PC-3 (cell line): ENCODE results near the gene EMILIN1. TPM values are rescaled to one million over a fixed set of nuclear protein-coding genes. Genes with fewer than 3 reads are reported as not detected.

Source experiments
- ATAC-seq: fragments of 200-7000 bp; cut with Tn5 transposase; 2 replicates; pipeline ENCODE4 v1.9.1; 2020; ENCODE audit warnings: mild to moderate bottlenecking, moderate library complexity
- BruUV-seq: library from RNA; stranded (reverse); fragments of 400-500 nt; replicated peaks from 2 replicates; lab custom pipeline; 2021; lab: Mats Ljungman, UMichigan
- CTCF ChIA-PET: fragments of 300-600 bp; sonication (Branson Sonifier 250); formaldehyde crosslinking; loops from one replicate; lab custom pipeline; 2022; ENCODE audit warnings: antibody characterized with exemption; lab: Charles Lee
- POLR2A ChIA-PET: fragments of 300-600 bp; sonication (Branson Sonifier 250); formaldehyde crosslinking; loops from one replicate; lab custom pipeline; 2022; ENCODE audit warnings: antibody characterized with exemption; ENCODE audit not compliant: unreplicated experiment; lab: Charles Lee
- DNase-seq: peaks from one replicate; pipeline ENCODE4 v3.0.0-alpha.2; 2015
- H2AFZ ChIP-seq: fragments of 300-600 bp; sonication (generic); 2 replicates; pipeline ENCODE4 v1.6.0; 2016; ENCODE audit warnings: antibody characterized with exemption, low read length
- H3F3A ChIP-seq: fragments of 300-600 bp; sonication (generic); one replicate; pipeline ENCODE4 v1.6.0; 2017; ENCODE audit warnings: antibody characterized with exemption, low read length, control low read depth, mild to moderate bottlenecking; ENCODE audit not compliant: unreplicated experiment
- H3K27ac ChIP-seq: fragments of 300-600 bp; sonication (generic); 2 replicates; pipeline ENCODE4 v1.5.1; 2016; ENCODE audit warnings: mild to moderate bottlenecking, low read length
- H3K27me3 ChIP-seq: fragments of 300-600 bp; sonication (generic); 2 replicates; pipeline ENCODE4 v1.6.1; 2016; ENCODE audit warnings: low read length, mixed read lengths
- H3K36me3 ChIP-seq: fragments of 300-600 bp; sonication (generic); 2 replicates; pipeline ENCODE4 v1.6.1; 2016; ENCODE audit warnings: low read depth, mixed run types, low read length, mixed read lengths
- H3K4me1 ChIP-seq: fragments of 300-600 bp; sonication (generic); 2 replicates; pipeline ENCODE4 v1.5.1; 2016; ENCODE audit warnings: low read length; ENCODE audit not compliant: insufficient read depth
- H3K4me2 ChIP-seq: fragments of 300-600 bp; sonication (generic); 2 replicates; pipeline ENCODE4 v1.6.0; 2016; ENCODE audit warnings: low read length
- H3K4me3 ChIP-seq: fragments of 300-600 bp; sonication (generic); 2 replicates; pipeline ENCODE4 v1.5.1; 2016; ENCODE audit warnings: mild to moderate bottlenecking, low read length, mixed read lengths
- H3K79me2 ChIP-seq: fragments of 300-600 bp; sonication (generic); 2 replicates; pipeline ENCODE4 v1.6.1; 2017; ENCODE audit warnings: low read length, mixed read lengths
- H3K9ac ChIP-seq: fragments of 300-600 bp; sonication (generic); 2 replicates; pipeline ENCODE4 v1.6.0; 2016; ENCODE audit warnings: mild to moderate bottlenecking, low read length
- H3K9me2 ChIP-seq: fragments of 300-600 bp; sonication (generic); replicated peaks from 2 replicates; pipeline ENCODE4 v1.6.1; 2016; ENCODE audit warnings: mixed run types, low read length, mixed read lengths
- H3K9me3 ChIP-seq: fragments of 300-600 bp; sonication (generic); 2 replicates; pipeline ENCODE4 v1.6.1; 2016; ENCODE audit warnings: low read length, mixed read lengths
- H4K20me1 ChIP-seq: fragments of 300-600 bp; sonication (generic); 2 replicates; pipeline ENCODE4 v1.6.1; 2016; ENCODE audit warnings: low read length, mixed read lengths
- CTCF ChIP-seq: fragments of 300-600 bp; sonication (generic); conservative IDR thresholded peaks from 2 replicates; pipeline ENCODE4 v1.5.1; 2017; ENCODE audit warnings: antibody characterized with exemption, low read depth, mild to moderate bottlenecking, low read length
- EZH2 ChIP-seq: fragments of 300-600 bp; sonication (generic); IDR thresholded peaks from one replicate; pipeline ENCODE4 v1.6.1; 2017; ENCODE audit warnings: antibody characterized with exemption, mild to moderate bottlenecking, low read length; ENCODE audit not compliant: unreplicated experiment
- EZH2phosphoT487 ChIP-seq: fragments of 300-600 bp; sonication (generic); IDR thresholded peaks from 2 replicates; pipeline ENCODE4 v1.6.1; 2018; ENCODE audit warnings: mild to moderate bottlenecking, antibody characterized with exemption, low read length, borderline replicate concordance
- intact Hi-C: fragments of 100-400 bp; cut with micrococcal nuclease; formaldehyde crosslinking; loops from 2 replicates; pipeline ENCODE4 v1.9.0; 2023
- total RNA-seq: library from RNA; depleted of rRNA; stranded (reverse); fragments of >200 nt; gene quantifications from 2 replicates; pipeline ENCODE4 v1.2.3, GENCODE V29; 2014

EMILIN1 gene
- total RNA-seq, 1 experiment from 2014 or later, result 0.69 TPM

GRCh38 chr2:27084297-27085061, 6.1 kb downstream of the EMILIN1 start:
- intact Hi-C loops, result loop anchor here (1.0 kb wide), 1 partner anchor 123 kb away; no protein-coding TSS in a partner anchor
- H4K20me1 ChIP-seq, result no peaks in the 10 kb centered on the region
- no peaks in the 10 kb centered on the region for H3K36me3 ChIP-seq
- no peak overlapping the region for H3K4me2 ChIP-seq
- no peak for TF ChIP-seq EZH2
- TF ChIP-seq CTCF, result no peak
- TF ChIP-seq EZH2phosphoT487, result no peak
- H3K27ac ChIP-seq, result no peak overlapping the region
- H3K9me3 ChIP-seq, result no peaks in the 10 kb centered on the region
- H3K4me1 ChIP-seq, result peaks cover 19% of the 10 kb centered on the region; the same call in 1 of the 2 replicates
- no peaks in the 10 kb centered on the region for H3K9me2 ChIP-seq
- no peak overlapping the region for H2AFZ ChIP-seq
- BruUV-seq, result no TSS peak
- POLR2A ChIA-PET, result interaction anchor here (0.5 kb wide), 1 partner anchor 294 kb away, joined by 3 read pairs; no protein-coding TSS in a partner anchor
- H3K9ac ChIP-seq, result no peak overlapping the region
- CTCF ChIA-PET, result no interaction called here
- no peaks in the 10 kb centered on the region for H3F3A ChIP-seq
- DNase-seq, result no peak
- H3K4me3 ChIP-seq, result no peak overlapping the region
- H3K79me2 ChIP-seq, result no peaks in the 10 kb centered on the region
- H3K27me3 ChIP-seq, result no peaks in the 10 kb centered on the region
- ATAC-seq, result no peak

DNA sequence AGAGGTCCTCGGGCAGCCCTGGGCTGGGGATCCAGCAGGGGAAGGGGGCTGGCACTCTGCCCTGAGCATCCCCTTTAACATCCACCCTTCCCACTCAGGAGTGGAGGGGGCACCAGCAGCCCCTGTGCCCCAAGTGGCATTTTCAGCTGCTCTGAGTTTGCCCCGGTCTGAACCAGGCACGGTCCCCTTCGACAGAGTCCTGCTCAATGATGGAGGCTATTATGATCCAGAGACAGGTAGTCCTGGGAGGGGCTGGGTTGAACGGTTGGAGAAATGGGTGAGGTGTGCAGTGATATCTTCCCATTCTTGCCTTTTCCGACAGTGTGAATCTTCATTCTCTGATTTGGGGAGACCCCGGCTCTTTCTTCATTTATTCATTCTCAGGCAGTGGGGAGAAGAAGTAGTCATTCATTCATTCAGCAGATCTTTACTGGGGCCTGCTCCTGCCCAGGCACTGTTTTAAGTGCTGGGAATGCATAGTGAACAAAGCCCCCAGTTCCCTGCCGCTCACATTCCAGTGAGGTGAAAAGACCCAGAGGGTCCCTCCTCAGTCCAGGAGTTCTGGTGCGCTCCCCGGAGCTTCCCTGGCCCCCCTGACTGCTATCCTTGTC, 6.8 kb downstream of the EMILIN1 start:
- Histone ChIP-seq H3K27ac (no peak overlapping the region), H3K9me2 (no peaks in the 10 kb centered on the region), H3F3A (no peaks in the 10 kb centered on the region), H3K9ac (peak overlapping the region; percentile 80; the same call in 1 of the 2 replicates), H2AFZ (peak overlapping the region; percentile 97), H4K20me1 (no peaks in the 10 kb centered on the region), H3K4me3 (peak overlapping the region; percentile 86), H3K4me2 (peak overlapping the region; percentile 98), H3K27me3 (no peaks in the 10 kb centered on the region), H3K36me3 (no peaks in the 10 kb centered on the region), H3K9me3 (no peaks in the 10 kb centered on the region), H3K79me2 (no peaks in the 10 kb centered on the region), H3K4me1 (peaks cover 19% of the 10 kb centered on the region; the same call in 1 of the 2 replicates)
- BruUV-seq, result TSS peak; percentile 66
- ChIA-PET CTCF (interaction anchor here (0.6 kb wide), 1 partner anchor 106 kb away, joined by 3 read pairs; no protein-coding TSS in a partner anchor), POLR2A (interaction anchor here (0.6 kb wide), 1 partner anchor 178 kb away, joined by 5 read pairs; no protein-coding TSS in a partner anchor)
- DNase-seq (no peak), ATAC-seq (no peak)
- intact Hi-C loops, result loop anchor here (1.0 kb wide), 1 partner anchor 124 kb away; no protein-coding TSS in a partner anchor
- TF ChIP-seq CTCF (no peak), EZH2phosphoT487 (no peak), EZH2 (no peak)
